PC-9 (cell line): ENCODE results near the gene PROC. TPM values are rescaled to one million over a fixed set of nuclear protein-coding genes. Genes with fewer than 3 reads are reported as not detected.

Source experiments
- BruUV-seq: library from RNA; stranded (reverse); fragments of 400-500 nt; replicated peaks from 2 replicates; lab custom pipeline; 2021; lab: Mats Ljungman, UMichigan
- CTCF ChIA-PET: fragments of 300-600 bp; sonication (Branson Sonifier 250); formaldehyde crosslinking; loops from one replicate; lab custom pipeline; 2022; ENCODE audit warnings: antibody characterized with exemption; lab: Charles Lee
- POLR2A ChIA-PET: fragments of 300-600 bp; sonication (Branson Sonifier 250); formaldehyde crosslinking; loops from one replicate; lab custom pipeline; 2022; ENCODE audit warnings: antibody characterized with exemption; ENCODE audit not compliant: unreplicated experiment; lab: Charles Lee
- DNase-seq, 2 experiments: peaks; one replicate each; pipeline versions ENCODE4 v3.0.0 to v3.0.0-alpha.2; 2015 to 2022; ENCODE audit warnings: mixed read lengths in 1 of 2
- H2AFZ ChIP-seq: fragments of 200-600 bp; sonication (generic); 2 replicates; pipeline ENCODE4 v1.8.1; 2017; ENCODE audit warnings: antibody characterized with exemption
- H3F3A ChIP-seq: fragments of 200-600 bp; sonication (generic); 2 replicates; pipeline ENCODE4 v1.8.1; 2017; ENCODE audit warnings: antibody characterized with exemption, mild to moderate bottlenecking, low read depth; ENCODE audit not compliant: insufficient read depth
- H3K27ac ChIP-seq: fragments of 200-600 bp; sonication (generic); 2 replicates; pipeline ENCODE4 v1.6.1; 2016; ENCODE audit warnings: mixed run types
- H3K27me3 ChIP-seq: fragments of 200-600 bp; sonication (generic); 2 replicates; pipeline ENCODE4 v1.6.1; 2016; ENCODE audit warnings: low read depth, mixed run types; ENCODE audit not compliant: insufficient read depth
- H3K36me3 ChIP-seq: fragments of 200-600 bp; sonication (generic); 2 replicates; pipeline ENCODE4 v1.6.1; 2016; ENCODE audit warnings: low read depth, mixed run types
- H3K4me1 ChIP-seq: fragments of 200-600 bp; sonication (generic); replicated peaks from 2 replicates; pipeline ENCODE4 v1.6.1; 2016; ENCODE audit warnings: mixed run types; ENCODE audit not compliant: insufficient read depth
- H3K4me2 ChIP-seq: fragments of 200-600 bp; sonication (generic); 2 replicates; pipeline ENCODE4 v1.6.1; 2017; ENCODE audit warnings: mixed run types
- H3K4me3 ChIP-seq: fragments of 200-600 bp; sonication (generic); 2 replicates; pipeline ENCODE4 v1.6.1; 2016; ENCODE audit warnings: mixed run types
- H3K79me2 ChIP-seq: fragments of 200-600 bp; sonication (generic); 2 replicates; pipeline ENCODE4 v1.6.1; 2017; ENCODE audit warnings: low read depth, mixed run types
- H3K9me2 ChIP-seq: fragments of 200-600 bp; sonication (generic); 2 replicates; pipeline ENCODE4 v1.8.1; 2017; ENCODE audit warnings: mild to moderate bottlenecking; ENCODE audit not compliant: insufficient read depth
- H3K9me3 ChIP-seq: fragments of 200-600 bp; sonication (generic); 2 replicates; pipeline ENCODE4 v1.8.1; 2016; ENCODE audit warnings: low read depth; ENCODE audit not compliant: insufficient read depth
- H4K20me1 ChIP-seq: fragments of 200-600 bp; sonication (generic); 2 replicates; pipeline ENCODE4 v1.8.1; 2017; ENCODE audit not compliant: insufficient read depth
- CTCF ChIP-seq: fragments of 200-600 bp; sonication (generic); conservative IDR thresholded peaks from 2 replicates; pipeline ENCODE4 v1.6.1; 2017; ENCODE audit warnings: mixed run types, antibody characterized with exemption, mild to moderate bottlenecking, moderate library complexity
- EZH2 ChIP-seq: fragments of 200-600 bp; sonication (generic); IDR thresholded peaks from 2 replicates; pipeline ENCODE4 v1.8.0; 2017; ENCODE audit warnings: antibody characterized with exemption, low read depth
- intact Hi-C: fragments of 100-400 bp; cut with micrococcal nuclease; formaldehyde crosslinking; loops from one replicate; pipeline ENCODE4 v1.10.0; 2022; ENCODE audit not compliant: unreplicated experiment
- total RNA-seq: library from RNA; stranded (reverse); gene quantifications from 2 replicates; pipeline ENCODE4 v1.2.3, GENCODE V29; 2021

Gene PROC
- total RNA-seq, 1 experiment from 2014 or later = 6.1 TPM

GRCh38 chr2:127425540-127426490 is 7.6 kb downstream of the PROC start:
- no peaks in the 10 kb centered on the region for H3K9me2 ChIP-seq
- POLR2A ChIA-PET = interaction anchor here (0.7 kb wide), 1 partner anchor 331 kb away, joined by 36 read pairs; no protein-coding TSS in a partner anchor
- H3K9me3 ChIP-seq = no peaks in the 10 kb centered on the region
- H3K36me3 ChIP-seq = no peaks in the 10 kb centered on the region
- H3K4me2 ChIP-seq = no peak overlapping the region
- no peaks in the 10 kb centered on the region for H4K20me1 ChIP-seq
- DNase-seq = no peak
- H3K79me2 ChIP-seq = no peaks in the 10 kb centered on the region
- H3F3A ChIP-seq = peaks cover 8% of the 10 kb centered on the region
- intact Hi-C loops = no loop called here
- no peak overlapping the region for H2AFZ ChIP-seq
- peaks cover 8% of the 10 kb centered on the region for H3K4me1 ChIP-seq
- CTCF ChIA-PET = interaction anchor here (0.6 kb wide), 2 partner anchors 92 to 136 kb away, joined by 4 to 5 read pairs; no protein-coding TSS in a partner anchor
- no TSS peak for BruUV-seq
- no peaks in the 10 kb centered on the region for H3K27me3 ChIP-seq
- H3K4me3 ChIP-seq = no peak overlapping the region
- no peak overlapping the region for H3K27ac ChIP-seq
- TF ChIP-seq EZH2 = no peak
- no peak for TF ChIP-seq CTCF

GRCh38 chr2:127426501-127427354 is 8.5 kb downstream of the PROC start:
- H2AFZ ChIP-seq = no peak overlapping the region
- no peak for DNase-seq
- no peaks in the 10 kb centered on the region for H3K79me2 ChIP-seq
- peaks cover 10% of the 10 kb centered on the region for H3K4me1 ChIP-seq
- H3K9me2 ChIP-seq = no peaks in the 10 kb centered on the region
- no peaks in the 10 kb centered on the region for H4K20me1 ChIP-seq
- no peak overlapping the region for H3K4me3 ChIP-seq
- CTCF ChIA-PET = no interaction called here
- H3K27me3 ChIP-seq = no peaks in the 10 kb centered on the region
- no TSS peak for BruUV-seq
- intact Hi-C loops = no loop called here
- POLR2A ChIA-PET = no interaction called here
- peaks cover 7% of the 10 kb centered on the region for H3F3A ChIP-seq
- no peak overlapping the region for H3K4me2 ChIP-seq
- no peaks in the 10 kb centered on the region for H3K9me3 ChIP-seq
- TF ChIP-seq EZH2 (no peak), CTCF (no peak)
- H3K27ac ChIP-seq = no peak overlapping the region
- H3K36me3 ChIP-seq = no peaks in the 10 kb centered on the region

GRCh38 chr2:127427376-127428056 is 9.3 kb downstream of the PROC start:
- Histone ChIP-seq H3K9me2 (no peaks in the 10 kb centered on the region), H4K20me1 (no peaks in the 10 kb centered on the region), H2AFZ (no peak overlapping the region), H3F3A (no peaks in the 10 kb centered on the region; the same call in none of the 2 replicates), H3K79me2 (no peaks in the 10 kb centered on the region), H3K4me3 (no peak overlapping the region), H3K4me1 (peaks cover 13% of the 10 kb centered on the region), H3K4me2 (no peak overlapping the region), H3K9me3 (no peaks in the 10 kb centered on the region), H3K27me3 (no peaks in the 10 kb centered on the region), H3K36me3 (no peaks in the 10 kb centered on the region), H3K27ac (no peak overlapping the region)
- no peak for DNase-seq
- POLR2A ChIA-PET = no interaction called here
- CTCF ChIA-PET = no interaction called here
- intact Hi-C loops = no loop called here
- TF ChIP-seq EZH2 (no peak), CTCF (no peak)
- no TSS peak for BruUV-seq
